GM12801 (cell line): ENCODE results near the gene IFT25.

Experiments used
- TF ChIP-seq, protein P1 (sequence below): IDR thresholded peaks from one replicate; pipeline ENCODE4 v1.5.1; 2011; ENCODE audit warnings: control low read depth; ENCODE audit not compliant: insufficient read length; ENCODE audit errors: extremely low read depth

Gene IFT25

DNA sequence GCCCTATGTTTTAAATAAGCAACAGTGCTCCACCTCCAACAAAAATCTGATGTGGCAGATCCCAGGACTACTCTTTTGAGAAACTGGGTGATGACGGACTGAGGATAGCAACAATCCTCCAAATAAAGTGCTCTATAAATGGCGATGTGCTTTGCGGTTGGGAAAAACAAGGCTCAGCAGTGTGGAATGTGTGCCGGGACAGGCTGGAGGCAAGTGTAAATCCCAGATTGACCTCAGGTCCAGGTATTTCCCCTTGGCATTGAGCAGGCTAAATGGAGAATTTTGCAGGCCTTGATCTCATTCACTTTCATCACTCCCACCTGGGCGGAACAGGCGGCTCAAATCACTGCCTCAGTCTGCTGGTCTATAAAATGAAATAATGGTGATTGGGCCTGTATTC lies 35.7 kb upstream of the IFT25 start:
- TF ChIP-seq, protein P1, sequence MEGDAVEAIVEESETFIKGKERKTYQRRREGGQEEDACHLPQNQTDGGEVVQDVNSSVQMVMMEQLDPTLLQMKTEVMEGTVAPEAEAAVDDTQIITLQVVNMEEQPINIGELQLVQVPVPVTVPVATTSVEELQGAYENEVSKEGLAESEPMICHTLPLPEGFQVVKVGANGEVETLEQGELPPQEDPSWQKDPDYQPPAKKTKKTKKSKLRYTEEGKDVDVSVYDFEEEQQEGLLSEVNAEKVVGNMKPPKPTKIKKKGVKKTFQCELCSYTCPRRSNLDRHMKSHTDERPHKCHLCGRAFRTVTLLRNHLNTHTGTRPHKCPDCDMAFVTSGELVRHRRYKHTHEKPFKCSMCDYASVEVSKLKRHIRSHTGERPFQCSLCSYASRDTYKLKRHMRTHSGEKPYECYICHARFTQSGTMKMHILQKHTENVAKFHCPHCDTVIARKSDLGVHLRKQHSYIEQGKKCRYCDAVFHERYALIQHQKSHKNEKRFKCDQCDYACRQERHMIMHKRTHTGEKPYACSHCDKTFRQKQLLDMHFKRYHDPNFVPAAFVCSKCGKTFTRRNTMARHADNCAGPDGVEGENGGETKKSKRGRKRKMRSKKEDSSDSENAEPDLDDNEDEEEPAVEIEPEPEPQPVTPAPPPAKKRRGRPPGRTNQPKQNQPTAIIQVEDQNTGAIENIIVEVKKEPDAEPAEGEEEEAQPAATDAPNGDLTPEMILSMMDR, result no peak

DNA sequence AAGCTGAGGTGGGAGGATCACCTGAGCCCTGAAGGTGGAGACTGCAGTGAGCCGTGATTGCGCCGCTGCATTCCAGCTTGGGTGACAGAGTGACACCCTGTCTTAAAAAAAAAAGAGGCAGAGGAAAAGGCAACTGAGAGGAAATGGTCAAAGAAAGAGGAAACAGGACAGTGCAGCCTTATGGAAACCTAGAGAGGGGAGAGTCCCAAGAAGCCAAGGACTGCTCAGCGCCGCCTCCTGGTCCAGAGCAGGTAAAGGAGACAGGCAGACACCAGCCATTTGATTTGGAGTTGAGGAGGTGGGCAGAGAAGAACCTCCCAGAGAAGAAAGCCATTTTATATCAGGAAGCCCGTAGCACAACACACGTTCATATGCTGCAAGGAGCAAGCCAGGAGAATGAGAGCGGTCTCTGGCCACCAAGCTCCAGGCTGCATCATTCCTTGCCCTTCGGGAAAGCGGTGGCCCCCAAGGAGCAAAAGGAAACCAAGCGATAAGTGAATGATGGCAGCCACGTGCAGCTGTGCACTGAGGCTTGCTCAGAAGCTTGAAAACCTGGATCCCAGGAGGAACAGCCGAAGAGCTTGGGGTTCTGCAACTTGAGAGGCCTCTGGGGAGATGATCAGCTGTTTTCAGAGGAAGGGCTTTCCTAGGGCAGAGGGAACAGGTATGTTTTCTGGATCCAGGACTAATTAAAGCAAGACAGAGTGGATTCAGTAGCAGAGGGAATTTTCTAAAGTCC lies 34.4 kb upstream of the IFT25 start:
- TF ChIP-seq, protein P1, result no peak

DNA sequence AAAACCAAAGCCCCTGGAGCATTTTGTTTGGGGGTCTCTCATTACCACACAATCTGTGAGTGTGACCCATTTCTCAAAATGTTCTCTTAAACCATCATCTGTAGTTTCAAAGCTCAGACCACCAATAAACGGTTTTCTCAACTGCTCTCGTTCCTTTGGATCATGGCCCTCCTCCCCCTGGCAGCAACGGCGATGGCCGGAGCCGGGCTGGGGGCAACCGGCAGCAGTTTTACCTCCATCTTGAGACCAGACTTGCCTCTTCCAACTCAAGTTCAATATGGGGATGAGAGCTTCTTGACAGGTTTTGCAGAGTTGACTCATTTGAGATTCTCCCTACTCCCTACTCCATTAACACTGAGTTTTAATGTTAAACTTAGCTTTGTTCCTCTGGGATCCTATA lies 30.4 kb upstream of the IFT25 start:
- TF ChIP-seq, protein P1, result no peak

DNA sequence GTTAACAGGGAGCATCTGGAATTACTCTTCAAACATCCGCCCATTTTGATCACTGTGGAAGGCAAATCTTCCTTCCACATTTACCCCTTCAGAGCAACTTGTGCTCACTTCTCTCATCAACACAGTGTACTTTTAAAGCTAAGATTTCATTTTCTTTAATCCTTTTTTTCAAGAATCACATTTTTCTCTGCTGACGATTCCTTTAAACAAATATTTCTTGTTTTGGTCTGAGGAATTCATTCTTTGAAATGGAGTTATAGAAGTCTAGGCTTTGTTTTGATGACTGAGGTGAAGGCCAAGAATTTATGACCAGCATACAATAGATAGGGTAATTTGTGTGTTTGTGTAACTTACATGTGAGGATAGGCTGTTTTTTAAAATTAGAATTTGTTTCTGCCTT lies 26.2 kb upstream of the IFT25 start:
- TF ChIP-seq, protein P1, result no peak

DNA sequence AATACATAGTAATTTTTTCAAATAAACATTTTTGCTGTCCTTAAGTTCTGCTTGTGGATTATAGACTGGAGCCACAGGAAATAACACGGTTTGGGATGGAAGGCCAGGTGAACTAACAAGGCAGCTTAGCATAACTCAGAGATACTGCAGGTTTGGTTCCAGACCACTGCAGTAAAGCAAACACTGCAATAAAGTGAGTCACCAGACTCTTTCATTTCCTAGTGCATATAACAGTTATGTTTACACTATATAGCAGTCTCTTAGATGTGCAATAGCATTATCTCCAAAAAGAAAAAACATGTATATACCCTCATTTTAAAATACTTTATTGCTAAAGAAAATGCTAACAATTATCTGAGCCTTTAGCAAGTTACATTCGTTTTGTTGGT lies 22.6 kb upstream of the IFT25 start:
- TF ChIP-seq, protein P1, result no peak

DNA sequence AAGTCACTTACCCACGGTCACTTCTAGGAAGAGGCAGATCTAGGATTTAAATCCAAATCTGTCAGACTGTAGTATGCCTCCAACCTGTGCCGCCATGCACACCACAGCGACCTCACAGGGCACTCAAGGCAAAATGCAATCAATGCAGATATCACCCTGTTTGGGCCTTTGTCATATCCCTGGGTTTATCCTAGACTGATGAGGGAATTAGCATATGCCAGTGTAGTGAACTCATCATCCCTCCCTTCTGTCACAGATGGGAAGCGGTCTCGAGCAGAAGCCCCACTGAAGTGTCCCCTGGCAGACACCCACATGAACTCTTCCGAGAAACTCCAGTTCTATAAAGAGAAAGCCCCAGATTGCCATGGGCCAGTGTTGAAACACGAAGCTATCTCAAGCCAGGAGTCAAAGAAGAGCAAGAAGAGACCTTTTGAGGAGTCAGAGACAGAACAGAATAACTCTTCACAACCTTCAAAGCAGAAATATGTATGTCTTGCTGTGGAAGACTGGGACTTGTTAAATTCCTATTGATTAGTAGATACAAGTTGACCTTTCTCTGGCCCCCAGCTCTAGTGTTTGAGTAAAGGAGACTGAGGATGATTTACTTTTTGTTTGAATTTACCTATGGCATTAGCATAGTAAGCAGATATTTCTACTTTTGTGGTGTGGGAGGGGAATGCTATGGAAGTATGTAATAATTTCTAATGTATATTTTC lies 22.1 kb upstream of the IFT25 start:
- TF ChIP-seq, protein P1, result no peak

DNA sequence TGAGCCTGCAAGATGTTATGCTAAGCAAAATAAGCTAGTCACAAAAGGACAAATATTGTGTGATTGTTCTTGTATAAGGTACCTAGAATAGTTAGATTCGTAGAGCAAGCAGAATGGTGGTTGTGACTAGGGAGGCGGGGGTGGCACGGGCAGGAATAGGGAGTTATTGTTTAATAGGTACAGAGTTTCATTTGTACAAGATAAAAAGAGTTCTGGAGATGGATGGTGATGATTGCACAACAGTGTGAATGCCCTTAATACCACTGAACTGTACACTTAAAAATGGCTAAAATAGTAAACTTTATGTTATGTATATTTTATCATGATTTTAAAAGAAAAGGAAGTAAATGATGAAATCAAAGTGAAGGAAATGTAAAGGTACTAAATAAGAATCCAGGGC lies 21.3 kb upstream of the IFT25 start:
- TF ChIP-seq, protein P1, result no peak
